Muscle of leg (tissue), 11 donors: Measurements from ENCODE around the gene LRRC26. TPM values are rescaled to one million over a fixed set of nuclear protein-coding genes. Genes with fewer than 3 reads are reported as not detected.

ENCODE experiments used
- DNase-seq: peaks from one replicate; pipeline ENCODE4 v3.0.0; 2013
- H3K27ac ChIP-seq: one replicate; pipeline ENCODE4 v1.5.1; 2013; ENCODE audit warnings: mild to moderate bottlenecking, low read length, control low read depth
- H3K27me3 ChIP-seq: one replicate; pipeline ENCODE4 v1.6.1; 2013; ENCODE audit warnings: low read length; ENCODE audit not compliant: control insufficient read depth, insufficient read depth
- H3K36me3 ChIP-seq: one replicate; pipeline ENCODE4 v1.6.1; 2013; ENCODE audit warnings: low read length; ENCODE audit not compliant: control insufficient read depth, insufficient read depth
- H3K4me1 ChIP-seq: one replicate; pipeline ENCODE4 v1.6.1; 2013; ENCODE audit warnings: low read length; ENCODE audit not compliant: control insufficient read depth, insufficient read depth
- H3K4me3 ChIP-seq: one replicate; pipeline ENCODE4 v1.5.1; 2013; ENCODE audit warnings: low read length, control low read depth
- H3K9me3 ChIP-seq: replicated peaks from 2 replicates; pipeline ENCODE4 v1.6.1; 2013; ENCODE audit warnings: low read depth, low read length; ENCODE audit not compliant: control insufficient read depth
- WGBS: methylation state at CpG from one replicate; pipeline ENCODE4 v1.1.5; 2013; ENCODE audit warnings: missing lambda C conversion rate; ENCODE audit not compliant: insufficient coverage; 5-methylcytosine and 5-hydroxymethylcytosine counted together
- polyA plus RNA-seq, 8 donors: library from polyadenylated mRNA; unstranded; fragments of 120-200 nt; gene quantifications; one replicate each; pipeline versions ENCODE4 v1.2.1 to v1.2.3, GENCODE V29; 2013; ENCODE audit warnings: inconsistent platforms in 1 of 8, low replicate concordance in 1 of 8; ENCODE audit not compliant: insufficient read length in 8 of 8, insufficient read depth in 1 of 8
- total RNA-seq: library from RNA; stranded (reverse); fragments of 120-200 nt; gene quantifications from one replicate; pipeline ENCODE4 v1.2.4, GENCODE V29; 2013

The LRRC26 gene
- total and polyA plus RNA-seq, 9 donors = 0.14 TPM; not detected in 8

- no peak for DNase-seq
- H3K4me3 ChIP-seq = no peak overlapping the region
- H3K9me3 ChIP-seq = no peaks in the 10 kb centered on the region
- peaks cover 18% of the 10 kb centered on the region for H3K4me1 ChIP-seq
- WGBS = 95% methylated on average over 17 of the region's 17 CpGs
- no peak overlapping the region for H3K27ac ChIP-seq
- no peaks in the 10 kb centered on the region for H3K27me3 ChIP-seq
- H3K36me3 ChIP-seq = peaks cover 90% of the 10 kb centered on the region
Observed at GRCh38 chr9:137182836-137183235, 13.0 kb upstream of the LRRC26 start.

GRCh38 chr9:137181680-137182079, 11.8 kb upstream of the LRRC26 start:
- H3K27ac ChIP-seq = no peak overlapping the region
- peaks cover 93% of the 10 kb centered on the region for H3K36me3 ChIP-seq
- WGBS = 94% methylated on average over 21 of the region's 22 CpGs
- no peaks in the 10 kb centered on the region for H3K9me3 ChIP-seq
- peaks cover 7% of the 10 kb centered on the region for H3K4me1 ChIP-seq
- no peak overlapping the region for H3K4me3 ChIP-seq
- no peaks in the 10 kb centered on the region for H3K27me3 ChIP-seq
- DNase-seq = no peak

- Histone ChIP-seq H3K27me3 (no peaks in the 10 kb centered on the region), H3K4me1 (no peaks in the 10 kb centered on the region), H3K36me3 (peaks cover 81% of the 10 kb centered on the region), H3K4me3 (no peak overlapping the region), H3K9me3 (no peaks in the 10 kb centered on the region), H3K27ac (no peak overlapping the region)
- 91% methylated on average over 20 of the region's 20 CpGs for WGBS
- DNase-seq = no peak
Observed at GRCh38 chr9:137180491-137180890, 10.6 kb upstream of the LRRC26 start.

- Histone ChIP-seq H3K4me3 (no peak overlapping the region), H3K9me3 (no peaks in the 10 kb centered on the region), H3K27ac (no peak overlapping the region), H3K36me3 (peaks cover 74% of the 10 kb centered on the region), H3K4me1 (no peaks in the 10 kb centered on the region), H3K27me3 (peaks cover 5% of the 10 kb centered on the region)
- no peak for DNase-seq
- WGBS = 94% methylated on average over 15 of the region's 17 CpGs
Observed at GRCh38 chr9:137179761-137180160, 9.9 kb upstream of the LRRC26 start.

- H3K36me3 ChIP-seq = peaks cover 67% of the 10 kb centered on the region
- 85% methylated on average over 13 of the region's 19 CpGs for WGBS
- no peak overlapping the region for H3K4me3 ChIP-seq
- no peaks in the 10 kb centered on the region for H3K9me3 ChIP-seq
- H3K27ac ChIP-seq = no peak overlapping the region
- DNase-seq = no peak
- H3K27me3 ChIP-seq = peaks cover 10% of the 10 kb centered on the region
- H3K4me1 ChIP-seq = no peaks in the 10 kb centered on the region
Observed at GRCh38 chr9:137178939-137179630, 9.2 kb upstream of the LRRC26 start.

- H3K36me3 ChIP-seq = peaks cover 60% of the 10 kb centered on the region
- H3K4me3 ChIP-seq = no peak overlapping the region
- 87% methylated on average over 22 of the region's 23 CpGs for WGBS
Observed at GRCh38 chr9:137178201-137178938, 8.5 kb upstream of the LRRC26 start.

GRCh38 chr9:137176302-137177182, 6.7 kb upstream of the LRRC26 start:
- WGBS = 45% methylated on average over 15 of the region's 17 CpGs
- Histone ChIP-seq H3K4me3 (no peak overlapping the region), H3K36me3 (peaks cover 43% of the 10 kb centered on the region), H3K27me3 (peaks cover 23% of the 10 kb centered on the region), H3K9me3 (no peaks in the 10 kb centered on the region), H3K27ac (no peak overlapping the region), H3K4me1 (peaks cover 4% of the 10 kb centered on the region)
- DNase-seq = no peak

More at GRCh38 chr9:137178201-137178938, 8.5 kb upstream of the LRRC26 start:
- Histone ChIP-seq H3K27ac (no peak overlapping the region), H3K9me3 (no peaks in the 10 kb centered on the region), H3K4me1 (no peaks in the 10 kb centered on the region), H3K27me3 (peaks cover 17% of the 10 kb centered on the region)
- DNase-seq = no peak

GRCh38 chr9:137175345-137175961, 5.6 kb upstream of the LRRC26 start:
- Histone ChIP-seq H3K4me1 (peaks cover 4% of the 10 kb centered on the region), H3K36me3 (peaks cover 32% of the 10 kb centered on the region), H3K4me3 (no peak overlapping the region), H3K27ac (no peak overlapping the region), H3K9me3 (no peaks in the 10 kb centered on the region), H3K27me3 (peaks cover 34% of the 10 kb centered on the region)
- WGBS = 42% methylated on average over 27 of the region's 33 CpGs
- no peak for DNase-seq

- Histone ChIP-seq H3K36me3 (peaks cover 26% of the 10 kb centered on the region), H3K4me1 (peaks cover 7% of the 10 kb centered on the region), H3K27me3 (peaks cover 41% of the 10 kb centered on the region), H3K9me3 (no peaks in the 10 kb centered on the region), H3K27ac (no peak overlapping the region), H3K4me3 (no peak overlapping the region)
- no peak for DNase-seq
- WGBS = 40% methylated on average over 34 of the region's 34 CpGs
Observed at GRCh38 chr9:137174722-137175293, 5.0 kb upstream of the LRRC26 start.
